Glomerular visceral epithelial cell (primary cell): Measurements from ENCODE around the gene XAB2.
A peak's percentile ranks its signal among the peaks of the same experiment; 100 is the strongest.

ENCODE experiments used
- DNase-seq: peaks from one replicate; pipeline ENCODE4 v3.0.0-alpha.2; 2016; ENCODE audit errors: extremely low spot score

Gene XAB2

DNA sequence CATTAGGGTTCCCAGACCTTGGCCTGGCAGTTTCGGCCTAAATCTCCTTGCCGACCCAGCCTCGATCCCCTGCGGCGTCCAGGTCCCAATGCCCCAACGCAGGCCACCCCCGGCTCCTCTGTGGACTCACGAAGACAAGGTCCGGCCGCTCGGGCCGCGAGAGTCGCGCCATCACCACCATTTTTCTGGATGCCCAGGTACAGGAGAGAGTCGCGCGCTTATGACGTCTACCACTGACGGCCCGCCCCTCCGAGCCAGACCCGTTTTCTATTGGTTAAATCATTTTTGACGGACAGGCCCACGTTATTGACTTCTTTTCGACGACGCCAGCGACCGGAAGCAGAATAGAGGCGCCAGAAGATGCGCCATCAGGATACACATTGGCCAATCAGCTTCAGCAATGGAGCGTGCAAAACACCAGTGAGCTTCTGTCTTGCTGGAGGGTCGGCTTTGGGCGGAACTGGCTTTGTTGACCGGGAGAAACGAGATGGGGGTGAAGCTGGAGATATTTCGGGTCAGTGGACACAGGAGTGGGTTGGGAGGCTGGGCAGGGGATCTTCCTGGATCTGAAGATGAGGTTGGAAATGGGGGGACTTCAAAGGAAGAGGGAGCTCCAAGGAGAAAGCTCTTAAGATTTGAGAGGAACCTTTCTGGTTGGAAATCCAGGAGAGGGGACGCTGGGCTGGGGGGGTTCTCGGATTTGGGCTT, at the start of gene XAB2, which contains the start of gene PET100:
Gene XAB2 (minus strand): TSS at position 199 of the 708 bp plus-strand sequence. CDS start 18 bp downstream, at position 181.
Gene PET100 (plus strand): TSS at position 447 of the 708 bp plus-strand sequence. CDS start 41 bp downstream, at position 488.
- DNase-seq, result peak; percentile 99

DNA sequence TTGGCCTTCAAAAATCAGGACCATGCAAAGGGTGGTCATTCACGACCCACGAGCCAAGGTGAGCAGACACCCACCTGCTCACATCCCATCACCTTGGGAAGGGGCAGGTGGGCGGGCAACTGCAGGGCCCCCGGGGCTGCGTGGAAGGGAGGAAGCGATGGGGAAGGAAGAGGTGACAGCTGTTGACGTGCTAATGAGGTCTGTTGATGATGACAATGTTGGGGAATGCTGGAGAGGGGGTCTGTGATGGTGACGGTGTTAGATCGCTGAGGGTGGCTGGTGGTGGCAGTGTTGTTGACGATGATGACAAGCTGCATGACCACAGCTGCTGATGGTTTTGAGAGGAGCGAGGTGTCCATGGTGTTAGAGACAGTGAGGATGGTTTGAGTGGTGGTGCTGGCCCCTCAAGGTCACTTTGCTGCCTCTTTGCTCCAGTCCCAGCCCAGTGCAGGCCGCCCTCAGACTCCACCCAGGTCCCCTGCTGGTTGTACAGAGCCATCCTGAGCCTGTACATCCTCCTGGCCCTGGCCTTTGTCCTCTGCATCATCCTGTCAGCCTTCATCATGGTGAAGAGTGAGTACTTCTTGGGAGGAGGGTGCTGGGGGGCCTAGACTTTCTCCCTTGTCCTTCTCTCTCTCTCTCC, 48.4 kb upstream of the XAB2 start:
- no peak for DNase-seq

DNA sequence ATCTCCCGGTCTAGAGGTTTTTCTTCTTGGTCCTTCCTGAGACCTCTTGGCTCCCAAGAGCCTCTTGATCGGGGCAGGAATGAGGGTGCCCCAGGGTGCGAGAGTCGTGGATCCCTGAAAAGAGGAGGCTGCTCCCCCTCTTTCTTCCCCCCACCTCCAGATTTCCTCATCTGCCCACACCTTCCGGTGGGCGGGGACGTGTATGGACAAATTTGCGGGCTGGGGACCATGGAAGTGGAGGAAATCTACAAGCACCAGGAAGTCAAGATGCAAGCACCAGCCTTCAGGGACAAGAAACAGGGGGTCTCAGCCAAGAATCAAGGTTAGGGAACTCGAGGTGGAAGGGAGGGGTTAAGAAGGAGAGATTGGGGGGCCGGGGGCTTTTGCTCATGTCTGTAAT, 47.5 kb upstream of the XAB2 start, which contains the start of gene MCEMP1:
Gene MCEMP1 (plus strand): TSS at position 237 of the 400 bp plus-strand sequence. CDS start 31 bp downstream, at position 268.
- DNase-seq, result no peak

DNA sequence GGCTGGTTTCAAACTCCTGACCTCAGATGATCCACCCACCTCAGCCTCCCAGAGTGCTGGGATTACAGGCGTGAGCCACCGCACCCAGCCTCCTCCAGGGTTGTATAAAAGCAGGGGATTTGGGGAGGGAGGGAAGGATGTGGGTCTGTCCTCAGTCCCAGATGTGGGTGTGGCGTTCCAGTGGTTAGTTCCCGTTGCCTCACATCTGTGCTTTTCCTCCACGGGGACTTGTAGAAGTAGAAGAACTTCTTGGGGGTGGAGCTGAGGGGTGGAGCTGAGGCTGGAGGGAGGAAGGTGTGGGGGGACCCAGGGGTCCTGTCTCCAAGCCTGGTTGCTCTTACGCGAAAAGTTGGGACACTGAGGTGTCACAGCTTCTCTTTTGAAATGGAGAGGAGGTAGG, 47.0 kb upstream of the XAB2 start:
- DNase-seq, result no peak

DNA sequence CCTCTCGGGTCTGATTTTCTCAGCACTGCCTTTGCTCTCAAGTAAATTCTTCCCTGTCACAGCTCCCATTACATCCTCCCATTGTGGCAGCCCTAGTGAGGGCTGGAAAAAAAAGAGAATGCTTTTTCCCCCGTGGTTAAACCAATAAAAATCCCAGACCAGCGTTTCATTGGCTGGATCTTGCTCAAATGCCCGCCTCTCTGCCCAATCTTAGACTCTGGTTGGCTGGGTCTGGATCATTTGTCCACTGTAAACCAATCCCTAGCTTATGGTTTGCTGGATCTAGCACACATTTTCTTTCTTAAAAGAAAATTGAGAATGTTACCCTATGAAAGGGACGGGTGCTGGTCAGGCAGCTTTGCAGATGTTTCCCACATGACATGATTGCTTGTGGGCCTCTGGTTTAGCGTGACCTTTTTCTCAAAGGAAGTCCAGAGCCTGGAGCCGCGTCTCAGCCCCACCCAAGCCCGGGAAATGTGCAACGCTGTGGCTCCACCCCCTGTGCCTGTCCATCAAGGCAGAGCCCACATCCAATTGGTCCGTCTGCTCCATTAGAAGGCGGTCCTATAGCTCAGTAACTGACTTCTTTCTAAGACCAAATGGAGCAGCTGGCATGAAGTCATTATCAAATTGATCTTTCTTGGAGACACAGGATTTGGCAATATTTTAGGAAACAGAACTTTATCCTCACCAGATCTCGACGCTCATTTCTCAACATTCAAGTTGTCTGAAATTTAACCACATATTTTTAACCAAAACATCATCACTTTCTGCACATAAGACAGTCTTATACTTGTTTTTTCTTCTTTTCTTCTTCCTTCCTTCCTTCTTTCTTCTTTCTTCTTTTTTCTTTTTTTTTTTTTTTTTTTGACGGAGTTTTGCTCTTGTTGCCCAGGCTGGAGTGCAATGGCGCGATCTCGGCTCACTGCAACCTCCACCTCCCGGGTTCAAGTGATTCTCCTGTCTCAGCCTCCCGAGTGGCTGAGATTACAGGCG, 45.0 kb upstream of the XAB2 start:
- peak; percentile 32 for DNase-seq

DNA sequence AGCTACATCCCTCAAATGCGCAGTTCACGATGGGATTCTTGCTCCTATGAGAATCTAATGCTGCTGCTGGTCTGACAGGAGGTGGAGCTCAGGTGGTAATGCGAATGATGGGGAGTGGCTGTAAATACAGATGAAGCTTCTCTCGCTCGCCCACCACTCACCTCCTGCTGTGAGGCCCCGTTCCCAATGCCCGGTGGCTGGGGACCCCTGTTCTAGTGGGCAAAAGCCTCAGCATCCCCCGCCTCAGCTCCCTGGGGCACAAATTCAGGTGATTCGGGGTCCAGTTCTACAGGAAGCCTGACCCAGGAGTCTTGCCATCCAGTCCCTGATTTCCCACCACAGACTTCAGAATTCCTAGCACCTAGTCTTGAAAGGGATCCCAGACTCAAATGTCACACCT, 43.2 kb upstream of the XAB2 start:
- DNase-seq, result no peak

DNA sequence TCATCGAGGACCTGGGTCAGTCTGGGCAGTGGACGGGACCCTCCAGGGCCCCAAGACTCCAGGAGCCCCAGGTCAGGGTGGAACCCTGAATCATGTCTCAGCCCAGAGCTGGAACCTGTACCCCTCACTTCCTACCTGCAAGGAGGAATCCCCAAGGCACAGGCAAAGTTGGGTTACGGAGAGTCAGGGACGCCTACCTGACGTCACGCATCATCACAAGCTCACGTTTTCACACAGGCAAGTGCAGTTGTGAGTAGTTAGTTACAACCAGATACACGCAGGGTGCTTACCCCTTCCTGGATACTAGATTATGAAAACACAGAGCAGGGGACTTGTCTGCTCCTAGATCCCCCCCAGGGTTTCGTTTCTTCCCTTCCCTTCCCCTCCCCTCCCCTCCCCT, 41.4 kb upstream of the XAB2 start:
- DNase-seq, result no peak

DNA sequence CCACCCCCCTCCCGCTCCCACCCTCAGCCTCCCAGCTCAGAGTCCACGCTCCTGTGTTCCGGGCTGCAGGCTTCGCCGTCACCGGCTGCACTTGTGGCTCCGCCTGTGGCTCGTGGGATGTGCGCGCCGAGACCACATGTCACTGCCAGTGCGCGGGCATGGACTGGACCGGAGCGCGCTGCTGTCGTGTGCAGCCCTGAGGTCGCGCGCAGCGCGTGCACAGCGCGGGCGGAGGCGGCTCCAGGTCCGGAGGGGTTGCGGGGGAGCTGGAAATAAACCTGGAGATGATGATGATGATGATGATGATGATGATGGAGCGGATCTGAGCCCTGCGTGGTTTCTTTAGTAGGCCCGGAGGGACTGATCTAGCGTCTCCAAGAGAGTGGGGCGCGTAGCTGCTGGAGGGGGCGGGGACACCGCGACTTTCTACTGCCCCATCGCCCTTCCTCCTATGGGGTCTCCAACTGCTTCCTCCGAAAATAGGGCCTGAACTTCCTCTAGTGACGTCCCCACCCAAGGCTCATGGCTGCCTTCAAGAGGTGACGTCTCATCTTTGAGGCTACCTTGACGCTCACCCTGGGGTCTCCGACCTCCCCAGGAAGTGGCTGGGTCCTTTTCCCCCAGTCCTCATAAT, 40.9 kb upstream of the XAB2 start:
- no peak for DNase-seq

DNA sequence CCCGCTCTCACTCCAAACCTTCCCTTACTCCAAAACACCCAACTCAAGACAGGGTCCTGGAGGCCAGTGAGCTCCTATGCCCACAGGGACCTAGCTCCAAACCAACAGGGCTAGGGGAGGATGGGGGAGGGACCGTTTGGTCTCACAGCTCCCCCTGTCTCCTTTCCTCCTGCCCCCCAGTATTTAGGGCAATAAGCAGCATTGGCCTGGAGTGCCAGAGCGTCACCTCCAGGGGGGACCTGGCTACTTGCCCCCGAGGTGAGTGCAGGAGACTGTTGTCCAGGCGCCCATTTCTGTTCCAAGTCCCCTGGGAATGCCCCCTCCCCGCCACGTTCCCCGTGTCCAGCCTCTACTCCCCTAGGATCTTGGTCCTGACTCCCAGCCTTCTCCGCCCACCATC, 40.3 kb upstream of the XAB2 start:
- no peak for DNase-seq

DNA sequence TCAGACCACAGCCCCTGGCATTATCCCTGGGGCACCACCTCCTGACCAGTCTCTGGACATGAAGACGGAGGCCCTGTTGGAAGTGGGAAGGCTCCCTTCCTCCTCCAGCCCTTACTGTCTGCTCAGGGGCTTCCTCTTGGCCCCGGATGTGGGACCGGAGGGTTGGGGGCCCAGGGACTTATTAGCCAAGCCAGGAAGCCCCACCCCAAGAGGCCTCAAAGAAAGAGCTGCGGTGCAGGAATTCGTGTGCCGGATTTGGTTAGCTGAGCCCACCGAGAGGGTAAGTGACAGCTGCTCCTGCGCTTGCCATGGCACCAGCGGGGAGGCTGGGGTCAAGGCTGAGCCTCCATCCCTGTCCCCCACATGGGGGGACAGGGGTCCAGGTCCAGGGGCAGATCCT, 39.5 kb upstream of the XAB2 start, which contains the start of gene RETN:
Gene RETN (plus strand): TSS at position 208 of the 400 bp plus-strand sequence. CDS start 278 bp downstream, outside the sequence.
- no peak for DNase-seq

DNA sequence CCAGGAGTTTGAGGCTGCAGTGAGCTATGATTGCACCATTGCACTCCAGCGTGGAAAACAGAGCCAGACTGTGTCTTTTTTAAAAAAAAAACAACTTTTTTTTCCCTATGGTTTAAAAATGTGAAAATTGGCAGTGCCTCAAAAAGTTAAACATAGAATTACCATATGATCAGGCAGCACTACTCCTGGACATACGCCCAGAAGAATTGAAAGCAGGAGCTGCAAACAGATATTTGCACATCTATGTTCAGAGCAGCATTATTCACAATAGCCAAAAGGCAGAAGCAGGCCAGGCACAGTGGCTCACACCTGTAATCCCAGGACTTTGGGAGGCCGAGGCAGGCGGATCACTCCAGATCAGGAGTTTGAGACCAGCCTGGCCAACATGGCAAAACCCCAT, 35.7 kb upstream of the XAB2 start:
- no peak for DNase-seq

DNA sequence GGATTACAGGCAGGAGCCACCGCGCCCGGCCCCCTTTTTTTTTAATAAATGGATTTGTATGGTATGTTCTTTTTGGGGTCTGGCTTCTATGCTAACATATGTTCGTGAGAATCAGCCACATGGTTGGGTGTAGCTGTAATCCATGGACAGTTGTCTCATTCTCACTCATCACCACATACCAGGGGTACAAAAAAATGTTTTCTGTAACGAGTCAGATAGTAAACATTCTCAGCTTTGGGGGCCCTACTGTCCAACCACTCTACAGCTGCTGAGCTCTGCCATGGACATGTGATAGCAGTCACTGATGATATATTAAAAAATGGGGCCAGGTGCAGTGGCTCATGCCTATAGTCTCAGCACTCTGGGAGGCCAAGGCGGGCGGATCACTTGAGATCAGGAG, 34.4 kb upstream of the XAB2 start:
- no peak for DNase-seq

DNA sequence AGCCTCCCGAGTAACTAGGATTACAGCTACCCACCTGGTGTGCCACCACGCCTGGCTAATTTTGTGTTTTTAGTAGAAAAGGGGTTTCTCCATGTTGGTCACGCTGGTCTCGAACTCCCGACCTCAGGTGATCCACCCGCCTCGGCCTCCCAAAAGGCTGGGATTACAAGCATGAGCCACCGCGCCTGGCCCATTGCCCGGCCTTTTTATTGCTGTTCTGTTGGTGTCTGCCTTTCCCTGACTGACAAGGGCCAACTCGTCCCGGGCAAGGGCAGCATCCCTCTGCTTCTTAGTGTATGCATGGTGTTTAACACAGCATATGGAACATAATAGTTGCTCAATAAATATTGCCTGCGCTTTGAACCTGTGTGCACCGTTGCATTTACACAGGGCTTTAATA, 33.3 kb upstream of the XAB2 start:
- no peak for DNase-seq

DNA sequence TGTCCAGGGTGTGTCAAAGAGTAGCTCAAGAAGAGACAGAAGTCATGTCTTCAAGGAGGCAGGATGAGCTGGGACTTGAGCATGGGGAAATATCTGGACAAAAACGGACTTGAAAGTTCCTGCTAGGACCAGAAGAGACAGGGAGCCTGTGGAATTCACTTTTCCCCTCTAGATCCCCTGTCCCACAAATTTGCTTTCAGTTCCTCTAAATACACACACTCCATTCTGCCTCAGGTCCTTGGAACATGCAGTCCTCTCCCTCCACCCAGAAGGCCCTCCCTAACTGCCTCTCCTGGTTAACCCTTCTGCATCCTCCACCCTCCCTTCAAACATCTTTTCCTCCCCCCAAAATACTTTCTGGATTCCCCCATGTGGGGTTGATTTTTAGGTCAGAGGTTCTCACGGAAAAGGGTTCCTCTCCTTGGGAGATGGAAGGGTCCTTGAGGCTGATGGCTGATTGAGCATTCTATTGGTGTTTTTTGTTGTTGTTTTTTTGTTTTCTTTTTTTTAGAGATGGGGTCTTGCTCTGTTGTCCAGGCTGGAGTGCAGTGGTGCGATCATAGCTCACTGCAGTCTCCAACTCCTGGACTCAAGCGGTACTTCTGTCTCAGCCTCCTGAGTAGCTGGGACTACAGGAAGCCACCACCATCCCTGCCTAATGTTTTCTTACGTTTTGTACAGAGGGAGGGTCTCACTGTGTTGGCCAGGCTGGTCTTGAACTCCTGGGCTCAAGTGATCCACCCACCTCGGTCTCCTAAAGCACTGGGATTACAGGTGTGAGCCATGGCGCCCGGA, 32.6 kb upstream of the XAB2 start:
- no peak for DNase-seq

DNA sequence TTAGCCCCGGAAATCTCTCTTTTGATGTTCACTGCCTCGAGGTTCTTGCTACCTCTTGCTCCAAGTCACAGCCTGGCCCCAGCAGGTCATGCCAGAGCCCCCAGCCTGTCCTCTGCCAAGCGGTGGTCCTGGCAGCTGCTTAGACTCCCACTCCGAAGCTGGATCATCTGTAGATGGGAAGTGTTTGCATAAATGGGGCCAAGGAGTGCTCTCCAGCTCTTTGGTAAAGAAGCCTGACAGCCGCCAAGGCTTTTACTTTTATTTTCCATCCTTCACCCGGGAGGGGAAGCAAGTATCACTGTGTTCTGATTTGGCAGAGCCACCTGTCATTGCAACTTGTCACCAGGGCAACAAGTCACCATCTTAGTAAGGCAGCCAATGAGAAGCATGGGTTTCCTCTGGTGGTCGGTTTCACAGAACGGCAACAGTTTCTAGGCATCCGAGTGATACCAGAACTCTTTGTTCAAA, 28.9 kb upstream of the XAB2 start:
- DNase-seq, result no peak

DNA sequence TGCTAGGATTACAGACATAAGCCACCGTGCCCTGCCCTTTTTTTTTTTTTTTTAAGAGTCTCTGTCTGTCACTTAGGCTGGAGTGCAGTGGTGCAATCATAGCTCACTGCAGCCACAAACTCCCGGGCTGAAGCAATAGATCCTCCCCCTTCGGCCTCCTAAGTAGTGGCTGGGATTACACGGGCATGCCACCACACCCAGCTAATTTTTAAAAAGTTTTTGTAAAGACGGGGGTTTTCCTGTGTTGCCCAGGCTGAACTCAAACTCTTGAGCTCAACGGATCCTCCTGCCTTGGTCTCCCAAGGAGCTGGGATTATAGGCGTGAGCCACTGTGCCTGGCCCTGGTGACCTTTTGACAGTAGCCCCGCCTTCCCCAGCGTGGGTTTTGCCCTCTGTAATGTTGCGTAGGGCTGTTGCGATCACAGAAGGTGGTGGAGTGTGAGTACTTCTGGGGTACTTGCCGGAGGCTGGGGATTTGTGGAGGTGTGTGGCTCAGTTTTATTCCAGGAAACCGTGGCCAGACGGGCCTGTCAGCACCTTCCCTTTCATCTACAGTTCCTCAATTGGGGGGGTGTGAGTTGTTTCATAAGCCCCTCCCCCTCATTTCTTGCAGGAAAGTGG, 27.9 kb upstream of the XAB2 start:
- no peak for DNase-seq

DNA sequence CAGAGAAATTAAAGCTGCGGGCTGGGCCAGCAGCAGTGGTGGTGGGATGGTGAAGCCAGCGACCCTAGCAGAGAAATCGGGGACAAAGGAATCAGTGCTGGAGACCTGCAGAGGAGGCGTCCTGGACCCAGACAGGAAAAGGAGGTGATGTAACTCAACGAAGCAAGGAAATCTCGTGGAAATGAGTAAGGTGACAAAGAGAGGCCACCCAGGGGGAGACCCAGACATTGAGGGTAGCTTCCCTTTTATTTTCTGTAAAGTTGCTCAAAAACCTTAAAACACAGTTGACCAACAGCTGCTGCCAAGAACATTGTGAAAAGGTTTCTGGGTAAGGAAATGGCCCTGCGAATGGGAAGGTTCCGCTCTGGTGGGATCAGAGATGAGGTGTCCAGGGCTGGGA, 26.2 kb upstream of the XAB2 start:
- no peak for DNase-seq

DNA sequence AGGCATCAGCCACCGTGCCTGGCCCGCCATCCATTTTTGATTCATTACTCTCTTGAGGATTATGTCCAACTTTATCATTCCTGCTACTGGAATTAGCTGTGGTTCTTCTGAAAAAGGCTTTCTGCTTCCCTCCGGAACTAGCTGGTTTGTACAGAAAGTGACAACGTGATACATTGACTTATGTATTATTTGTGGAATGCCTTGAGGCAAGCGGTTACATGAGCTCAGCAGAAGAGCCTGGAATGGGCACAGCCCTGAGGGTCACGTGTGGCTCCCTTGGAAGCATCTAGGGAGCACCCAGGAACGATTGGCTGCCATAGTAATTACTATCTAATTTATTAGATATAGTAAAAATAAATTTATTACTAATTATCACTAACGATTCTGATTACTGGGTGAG, 25.1 kb upstream of the XAB2 start:
- no peak for DNase-seq

DNA sequence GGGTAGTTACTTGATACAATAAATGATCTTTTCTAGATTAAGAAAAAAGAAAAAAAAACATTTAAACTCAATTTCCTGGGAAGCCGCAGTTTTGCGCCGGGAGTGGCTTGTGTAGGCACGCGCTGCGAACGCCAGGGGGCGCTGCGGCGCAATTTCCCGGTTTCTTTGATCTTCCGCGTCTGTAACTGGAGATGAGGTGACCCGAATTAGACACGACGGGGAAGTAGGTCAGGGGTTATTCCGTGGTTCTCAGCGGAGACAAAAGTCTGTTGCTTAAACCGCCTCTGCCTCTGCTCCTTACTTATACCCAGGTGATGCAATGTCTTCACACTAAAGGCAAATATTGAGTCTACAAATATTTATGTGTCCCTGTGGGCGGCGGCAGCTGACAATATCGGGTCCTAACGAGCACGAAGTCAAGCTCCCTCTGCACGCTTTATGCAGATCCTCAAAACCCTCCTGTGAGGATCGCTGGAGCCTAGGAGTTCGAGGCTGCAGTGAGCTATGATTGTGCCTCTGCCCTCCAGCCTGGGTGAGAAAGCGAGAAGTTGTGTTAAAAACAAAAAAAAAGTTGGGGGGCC, 22.8 kb upstream of the XAB2 start:
- DNase-seq, result peak; percentile 71

DNA sequence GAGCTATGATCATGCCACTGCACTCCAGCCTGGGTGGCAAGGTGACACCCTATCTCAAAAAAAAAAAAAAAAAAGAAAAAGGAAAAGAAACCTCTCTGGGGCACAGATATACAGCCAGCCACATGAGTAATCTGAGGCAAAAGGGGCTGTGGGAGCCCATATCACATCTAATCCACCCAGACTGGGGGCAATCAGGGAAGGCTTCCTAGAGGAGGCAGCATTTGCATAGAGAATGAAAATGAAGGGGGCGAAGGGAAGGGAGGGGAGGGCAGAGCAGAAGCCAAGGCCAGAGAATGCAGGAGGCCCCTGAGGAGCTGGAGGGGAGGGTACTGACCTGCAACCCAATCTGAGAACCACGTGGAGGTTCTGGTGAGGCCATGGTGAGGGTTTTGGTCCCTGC, 20.8 kb upstream of the XAB2 start:
- no peak for DNase-seq
